Smooth muscle cell (in vitro differentiated cells): ENCODE measurements around the gene FES. TPM values are rescaled to one million over a fixed set of nuclear protein-coding genes. Genes with fewer than 3 reads are reported as not detected.

Source experiments
- DNase-seq: peaks from one replicate; lab custom pipeline; 2025; ENCODE audit not compliant: unreplicated experiment; lab: John Stamatoyannopoulos, UW
- H2AFZ ChIP-seq: fragments of 200-600 bp; sonication (generic); 2 replicates; pipeline ENCODE4 v1.6.0; 2016; ENCODE audit warnings: antibody characterized with exemption, low read depth, mild to moderate bottlenecking
- H3F3A ChIP-seq: fragments of 200-600 bp; sonication (generic); 2 replicates; pipeline ENCODE4 v1.6.0; 2017; ENCODE audit warnings: antibody characterized with exemption, low read depth
- H3K27ac ChIP-seq: fragments of 200-600 bp; sonication (generic); 2 replicates; pipeline ENCODE4 v1.5.1; 2016; ENCODE audit warnings: low read depth, mild to moderate bottlenecking
- H3K27me3 ChIP-seq: fragments of 200-600 bp; sonication (generic); 2 replicates; pipeline ENCODE4 v1.6.1; 2016; ENCODE audit warnings: low read depth, mild to moderate bottlenecking
- H3K36me3 ChIP-seq: fragments of 200-600 bp; sonication (generic); 2 replicates; pipeline ENCODE4 v1.5.1; 2016; ENCODE audit warnings: low read depth
- H3K4me1 ChIP-seq: fragments of 200-600 bp; sonication (generic); 2 replicates; pipeline ENCODE4 v1.5.1; 2016; ENCODE audit warnings: low read depth
- H3K4me2 ChIP-seq: fragments of 200-600 bp; sonication (generic); 2 replicates; pipeline ENCODE4 v1.6.0; 2016; ENCODE audit warnings: mild to moderate bottlenecking
- H3K4me3 ChIP-seq: fragments of 200-600 bp; sonication (generic); 2 replicates; pipeline ENCODE4 v1.5.1; 2016; ENCODE audit warnings: mild to moderate bottlenecking
- H3K79me2 ChIP-seq: fragments of 200-600 bp; sonication (generic); 2 replicates; pipeline ENCODE4 v1.6.0; 2016; ENCODE audit warnings: low read depth, mild to moderate bottlenecking
- H3K9ac ChIP-seq: fragments of 200-600 bp; sonication (generic); 2 replicates; pipeline ENCODE4 v1.6.0; 2016; ENCODE audit warnings: low read depth
- H3K9me3 ChIP-seq: fragments of 200-600 bp; sonication (generic); replicated peaks from 2 replicates; pipeline ENCODE4 v1.5.1; 2016; ENCODE audit warnings: low read depth
- H4K20me1 ChIP-seq: fragments of 200-600 bp; sonication (generic); 2 replicates; pipeline ENCODE4 v1.6.0; 2016; ENCODE audit warnings: low read depth
- WGBS: methylation state at CpG from one replicate; pipeline ENCODE4 v1.1.7; 2016; ENCODE audit warnings: low lambda C conversion rate; 5-methylcytosine and 5-hydroxymethylcytosine counted together
- polyA plus RNA-seq: library from polyadenylated mRNA; unstranded; fragments of >200 nt; fragmentation: Nextera tagmentation; extraction: Ambion mirVana; gene quantifications from 2 replicates; pipeline ENCODE4 v1.2.1, GENCODE V29; 2016
- total RNA-seq: library from RNA; depleted of rRNA; stranded (reverse); fragments of >200 nt; gene quantifications from 2 replicates; pipeline ENCODE4 v1.2.3, GENCODE V29; 2014
- TF ChIP-seq, protein P1 (sequence below): fragments of 200-600 bp; sonication (generic); IDR thresholded peaks from 2 replicates; pipeline ENCODE4 v1.5.1; 2017; ENCODE audit warnings: borderline replicate concordance, mild to moderate bottlenecking, antibody characterized with exemption; ENCODE audit not compliant: insufficient read depth, poor library complexity, severe bottlenecking

The FES gene
- total and polyA plus RNA-seq, 2 experiments from 2014 or later = 4.9 to 6.2 TPM

DNA sequence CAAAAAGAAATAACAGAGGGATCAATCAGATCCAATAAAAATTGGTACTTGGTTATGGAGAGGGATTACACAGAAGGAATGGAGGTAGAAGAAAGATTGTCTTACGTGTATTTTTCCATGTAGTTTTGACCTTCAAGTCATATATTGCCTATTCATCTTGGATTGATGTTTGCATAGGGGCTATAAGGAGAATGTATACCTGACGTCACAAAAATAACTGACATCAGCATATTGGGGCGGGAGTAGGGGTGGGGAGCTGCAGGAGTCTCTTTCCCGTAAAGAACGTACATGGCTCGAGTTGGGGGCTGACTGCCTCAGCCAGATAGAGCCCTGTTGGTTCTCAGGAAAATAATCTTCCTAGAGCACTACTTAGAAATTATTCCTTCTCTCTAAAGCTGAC is 21.8 kb upstream of the FES start:
- Histone ChIP-seq H3K27me3 (no peaks in the 10 kb centered on the region), H3K4me3 (no peak overlapping the region), H3K79me2 (no peaks in the 10 kb centered on the region), H3K9ac (no peak overlapping the region), H3K36me3 (no peaks in the 10 kb centered on the region), H4K20me1 (no peaks in the 10 kb centered on the region), H3K4me2 (no peak overlapping the region), H3K4me1 (peaks cover 8% of the 10 kb centered on the region), H3F3A (peaks cover 5% of the 10 kb centered on the region), H2AFZ (no peak overlapping the region), H3K27ac (no peak overlapping the region), H3K9me3 (no peaks in the 10 kb centered on the region)
- DNase-seq = no peak
- TF ChIP-seq, protein P1, sequence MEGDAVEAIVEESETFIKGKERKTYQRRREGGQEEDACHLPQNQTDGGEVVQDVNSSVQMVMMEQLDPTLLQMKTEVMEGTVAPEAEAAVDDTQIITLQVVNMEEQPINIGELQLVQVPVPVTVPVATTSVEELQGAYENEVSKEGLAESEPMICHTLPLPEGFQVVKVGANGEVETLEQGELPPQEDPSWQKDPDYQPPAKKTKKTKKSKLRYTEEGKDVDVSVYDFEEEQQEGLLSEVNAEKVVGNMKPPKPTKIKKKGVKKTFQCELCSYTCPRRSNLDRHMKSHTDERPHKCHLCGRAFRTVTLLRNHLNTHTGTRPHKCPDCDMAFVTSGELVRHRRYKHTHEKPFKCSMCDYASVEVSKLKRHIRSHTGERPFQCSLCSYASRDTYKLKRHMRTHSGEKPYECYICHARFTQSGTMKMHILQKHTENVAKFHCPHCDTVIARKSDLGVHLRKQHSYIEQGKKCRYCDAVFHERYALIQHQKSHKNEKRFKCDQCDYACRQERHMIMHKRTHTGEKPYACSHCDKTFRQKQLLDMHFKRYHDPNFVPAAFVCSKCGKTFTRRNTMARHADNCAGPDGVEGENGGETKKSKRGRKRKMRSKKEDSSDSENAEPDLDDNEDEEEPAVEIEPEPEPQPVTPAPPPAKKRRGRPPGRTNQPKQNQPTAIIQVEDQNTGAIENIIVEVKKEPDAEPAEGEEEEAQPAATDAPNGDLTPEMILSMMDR = no peak
- WGBS = 97% methylated on average over 6 of the region's 6 CpGs

DNA sequence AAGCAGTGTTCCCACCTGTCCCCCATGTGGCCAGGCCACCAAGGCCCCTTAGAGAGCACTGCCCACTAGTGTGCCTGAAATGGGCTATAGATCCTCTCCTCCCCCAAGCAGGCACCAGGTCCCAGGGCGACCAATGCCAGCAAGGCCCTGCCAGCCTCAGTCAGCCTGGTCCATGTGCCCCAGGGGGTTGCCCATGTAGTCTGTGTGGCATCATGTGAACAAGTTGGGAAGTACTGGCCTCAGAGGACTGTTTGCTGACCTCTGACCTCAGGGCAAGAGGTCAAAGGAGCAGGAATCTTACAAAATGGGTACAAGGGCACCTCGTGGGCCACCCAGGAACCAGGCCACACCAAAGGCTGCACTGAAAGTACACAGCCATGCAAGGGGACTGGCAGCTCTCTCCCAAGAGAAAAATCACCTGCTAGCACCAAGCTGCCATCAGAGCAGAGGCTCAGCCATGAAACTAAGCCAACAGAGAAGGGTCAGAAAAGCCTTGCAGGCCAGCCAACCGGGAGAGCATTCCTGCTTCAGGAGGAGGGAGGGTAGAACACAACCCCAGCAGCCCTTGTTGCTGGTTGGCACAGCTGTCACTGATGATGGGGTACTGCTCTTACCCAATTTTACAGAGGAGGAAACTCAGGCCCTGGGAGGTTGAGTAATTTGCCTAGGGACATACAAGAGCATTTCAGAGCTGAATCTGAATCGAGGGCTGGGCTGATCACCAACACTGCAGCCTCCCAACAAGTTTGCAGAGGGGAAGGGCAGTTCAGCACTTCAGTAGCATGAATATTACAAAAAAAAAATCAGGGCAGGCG is 21.1 kb upstream of the FES start:
- H3K27ac ChIP-seq = no peak overlapping the region
- H3K79me2 ChIP-seq = no peaks in the 10 kb centered on the region
- 77% methylated on average over 5 of the region's 5 CpGs for WGBS
- no peak overlapping the region for H3K9ac ChIP-seq
- H3K9me3 ChIP-seq = no peaks in the 10 kb centered on the region
- no peaks in the 10 kb centered on the region for H3K36me3 ChIP-seq
- TF ChIP-seq, protein P1 = no peak
- no peak overlapping the region for H3K4me3 ChIP-seq
- no peaks in the 10 kb centered on the region for H3K27me3 ChIP-seq
- no peak overlapping the region for H2AFZ ChIP-seq
- DNase-seq = no peak
- H4K20me1 ChIP-seq = no peaks in the 10 kb centered on the region
- H3K4me2 ChIP-seq = no peak overlapping the region
- H3F3A ChIP-seq = peaks cover 5% of the 10 kb centered on the region
- peaks cover 8% of the 10 kb centered on the region for H3K4me1 ChIP-seq

DNA sequence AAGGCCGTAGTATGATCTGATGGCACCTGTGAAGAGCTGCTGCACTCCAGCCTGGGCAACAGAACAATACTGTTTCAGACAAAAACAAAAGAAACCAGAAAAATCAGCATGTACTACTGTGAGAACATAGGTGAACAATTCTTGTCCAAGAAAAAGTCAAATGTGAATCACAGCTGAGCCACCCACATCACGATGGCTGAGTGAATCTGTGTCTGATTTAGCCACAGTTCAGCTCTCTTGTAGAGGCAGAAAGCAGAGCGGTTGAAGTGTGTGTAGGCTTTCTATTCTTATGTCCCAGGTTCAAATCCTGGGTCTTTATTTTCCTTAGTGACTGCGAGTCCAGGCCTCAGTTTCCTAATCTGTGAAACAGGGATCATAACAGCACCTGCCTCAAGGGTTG is 20.3 kb upstream of the FES start:
- Histone ChIP-seq H3K4me2 (no peak overlapping the region), H3K27ac (no peak overlapping the region), H3K4me3 (no peak overlapping the region), H3K4me1 (peaks cover 14% of the 10 kb centered on the region), H3K27me3 (no peaks in the 10 kb centered on the region), H2AFZ (no peak overlapping the region), H4K20me1 (no peaks in the 10 kb centered on the region), H3K9me3 (no peaks in the 10 kb centered on the region), H3K36me3 (no peaks in the 10 kb centered on the region), H3K9ac (no peak overlapping the region), H3K79me2 (no peaks in the 10 kb centered on the region), H3F3A (peaks cover 11% of the 10 kb centered on the region)
- TF ChIP-seq, protein P1 = no peak
- WGBS = 81% methylated on average over 4 of the region's 4 CpGs
- no peak for DNase-seq

DNA sequence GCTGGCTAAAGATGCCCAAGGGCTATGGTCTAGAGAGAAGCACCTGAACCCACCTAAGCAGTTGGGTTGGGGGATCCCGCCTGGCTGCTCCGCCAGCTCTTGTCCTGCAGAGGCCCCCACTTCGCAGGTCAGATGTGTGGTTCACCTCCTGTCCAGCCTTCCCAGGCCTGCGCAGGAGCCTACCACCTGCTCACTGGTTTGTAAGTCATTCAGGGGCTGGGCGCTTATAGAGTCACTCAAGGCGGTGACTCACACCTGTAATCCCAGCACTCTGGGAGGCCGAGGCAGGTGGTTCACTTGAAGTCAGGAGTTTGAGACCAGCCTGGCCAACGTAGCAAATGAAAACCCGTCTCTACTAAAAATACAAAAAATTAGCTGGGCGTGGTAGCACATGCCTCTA is 19.8 kb upstream of the FES start:
- Histone ChIP-seq H3K4me1 (peaks cover 16% of the 10 kb centered on the region), H3K4me3 (no peak overlapping the region), H3K27me3 (no peaks in the 10 kb centered on the region), H2AFZ (no peak overlapping the region), H4K20me1 (no peaks in the 10 kb centered on the region), H3F3A (peaks cover 16% of the 10 kb centered on the region), H3K36me3 (no peaks in the 10 kb centered on the region), H3K27ac (no peak overlapping the region), H3K4me2 (no peak overlapping the region), H3K9me3 (no peaks in the 10 kb centered on the region), H3K9ac (no peak overlapping the region), H3K79me2 (no peaks in the 10 kb centered on the region)
- 91% methylated on average over 10 of the region's 10 CpGs for WGBS
- DNase-seq = no peak
- TF ChIP-seq, protein P1 = no peak
